Activated T-helper 1 cell treated with anti-CD3 and anti-CD28 coated beads, Interleukin-12 subunit alpha, Interleukin-12 subunit beta, Interleukin-2, Interleukin-4 antibody, amounts not matched to agents 30 ng/mL and 10 ng/mL and 1 ng/mL, durations not matched to agents 14 hours and 24 hours and 36 hours (primary cell): ENCODE results near the gene IL20RA. TPM values are rescaled to one million over a fixed set of nuclear protein-coding genes. Genes with fewer than 3 reads are reported as not detected.
A peak's percentile ranks its signal among the peaks of the same experiment; 100 is the strongest.
"Not testable (repeated sequence)": the region's sequence is repeated elsewhere in the genome, so short reads cannot be mapped to it uniquely, and the experiment has no call there.

Experiments used
- DNase-seq: peaks from one replicate; pipeline ENCODE4 v3.0.0; 2021; ENCODE audit warnings: low spot score
- H3K27ac Mint-ChIP-seq: one replicate; pipeline ENCODE4 v1.8.0; 2021; ENCODE audit warnings: mild to moderate bottlenecking, mixed read lengths
- H3K27me3 Mint-ChIP-seq: one replicate; pipeline ENCODE4 v1.8.0; 2022; ENCODE audit warnings: mild to moderate bottlenecking, moderate library complexity, mixed read lengths; ENCODE audit not compliant: insufficient read depth
- H3K36me3 Mint-ChIP-seq: one replicate; pipeline ENCODE4 v1.8.0; 2021; ENCODE audit warnings: low read depth, mixed read lengths
- H3K4me1 Mint-ChIP-seq: one replicate; pipeline ENCODE4 v1.8.0; 2021; ENCODE audit warnings: low read depth, mixed read lengths
- H3K4me3 Mint-ChIP-seq: one replicate; pipeline ENCODE4 v1.8.0; 2021; ENCODE audit warnings: mild to moderate bottlenecking, moderate library complexity, mixed read lengths
- H3K9me3 Mint-ChIP-seq: one replicate; pipeline ENCODE4 v1.8.0; 2021; ENCODE audit warnings: mixed read lengths
- intact Hi-C: fragments of 100-400 bp; cut with micrococcal nuclease; formaldehyde crosslinking; loops from one replicate; pipeline ENCODE4 v1.15.1; 2024
- total RNA-seq: library from RNA; stranded (reverse); gene quantifications from 2 replicates; pipeline ENCODE4 v1.2.3, GENCODE V29; 2022

IL20RA gene
- not detected in 2 replicates for total RNA-seq

- Mint-ChIP-seq H3K4me3 (peak within 1 kb of the TSS; percentile 74), H3K4me1 (peaks cover 9% of the 10 kb centered on the region), H3K9me3 (no peaks in the 10 kb centered on the region), H3K27me3 (peaks cover 87% of the 10 kb centered on the region), H3K36me3 (no peaks in the 10 kb centered on the region), H3K27ac (no peak within 1 kb of the TSS)
- intact Hi-C loops, result no loop called here
- no peak for DNase-seq
Measured at GRCh38 chr6:137044366-137045221, at the start of gene IL20RA. TSS of gene IL20RA (minus strand) at chr6:137044965. CDS start at chr6:137044728, 237 bp downstream.

- Mint-ChIP-seq H3K36me3 (no peaks in the 10 kb centered on the region), H3K4me3 (no peak overlapping the region), H3K27me3 (no peaks in the 10 kb centered on the region), H3K4me1 (peaks cover 52% of the 10 kb centered on the region), H3K9me3 (no peaks in the 10 kb centered on the region), H3K27ac (peak overlapping the region; percentile 63)
- DNase-seq, result no peak
- intact Hi-C loops, result loop anchor here (1.0 to 10.0 kb wide), 15 partner anchors 17 to 1015 kb away; no protein-coding TSS in a partner anchor
Measured at GRCh38 chr6:137093183-137094069, 48.7 kb upstream of the IL20RA start.

GRCh38 chr6:137092018-137092417 lies 47.3 kb upstream of the IL20RA start:
- H3K36me3 Mint-ChIP-seq, result no peaks in the 10 kb centered on the region
- H3K4me3 Mint-ChIP-seq, result no peak overlapping the region
- intact Hi-C loops, result loop anchor here (10.0 kb wide), 2 partner anchors 723 to 883 kb away; no protein-coding TSS in a partner anchor
- no peaks in the 10 kb centered on the region for H3K9me3 Mint-ChIP-seq
- no peak for DNase-seq
- no peaks in the 10 kb centered on the region for H3K27me3 Mint-ChIP-seq
- peaks cover 48% of the 10 kb centered on the region for H3K4me1 Mint-ChIP-seq
- H3K27ac Mint-ChIP-seq, result no peak overlapping the region

GRCh38 chr6:137089305-137089704 lies 44.5 kb upstream of the IL20RA start:
- intact Hi-C loops, result no loop called here
- peaks cover 2% of the 10 kb centered on the region for H3K27me3 Mint-ChIP-seq
- DNase-seq, result no peak
- H3K4me3 Mint-ChIP-seq, result no peak overlapping the region
- H3K9me3 Mint-ChIP-seq, result no peaks in the 10 kb centered on the region
- H3K36me3 Mint-ChIP-seq, result no peaks in the 10 kb centered on the region
- no peak overlapping the region for H3K27ac Mint-ChIP-seq
- peaks cover 29% of the 10 kb centered on the region for H3K4me1 Mint-ChIP-seq

GRCh38 chr6:137087902-137088301 lies 43.1 kb upstream of the IL20RA start:
- no peak for DNase-seq
- Mint-ChIP-seq H3K4me3 (no peak overlapping the region), H3K36me3 (no peaks in the 10 kb centered on the region), H3K4me1 (peaks cover 15% of the 10 kb centered on the region), H3K27ac (no peak overlapping the region), H3K9me3 (no peaks in the 10 kb centered on the region), H3K27me3 (peaks cover 2% of the 10 kb centered on the region)
- intact Hi-C loops, result no loop called here

- Mint-ChIP-seq H3K27me3 (peaks cover 2% of the 10 kb centered on the region), H3K4me1 (peaks cover 13% of the 10 kb centered on the region)
Measured at GRCh38 chr6:137086031-137086430, 41.3 kb upstream of the IL20RA start.

GRCh38 chr6:137084865-137085617 lies 40.3 kb upstream of the IL20RA start:
- no peaks in the 10 kb centered on the region for H3K36me3 Mint-ChIP-seq
- DNase-seq, result no peak
- no peaks in the 10 kb centered on the region for H3K9me3 Mint-ChIP-seq
- H3K27me3 Mint-ChIP-seq, result peaks cover 2% of the 10 kb centered on the region
- no peak overlapping the region for H3K27ac Mint-ChIP-seq
- no peak overlapping the region for H3K4me3 Mint-ChIP-seq
- peaks cover 13% of the 10 kb centered on the region for H3K4me1 Mint-ChIP-seq
- intact Hi-C loops, result no loop called here

More at GRCh38 chr6:137086031-137086430, 41.3 kb upstream of the IL20RA start:
- no peak overlapping the region for H3K4me3 Mint-ChIP-seq
- intact Hi-C loops, result no loop called here
- no peaks in the 10 kb centered on the region for H3K9me3 Mint-ChIP-seq
- H3K36me3 Mint-ChIP-seq, result no peaks in the 10 kb centered on the region
- no peak for DNase-seq
- no peak overlapping the region for H3K27ac Mint-ChIP-seq

GRCh38 chr6:137084090-137084489 lies 39.3 kb upstream of the IL20RA start:
- Mint-ChIP-seq H3K4me3 (no peak overlapping the region), H3K27ac (no peak overlapping the region), H3K36me3 (no peaks in the 10 kb centered on the region), H3K4me1 (peaks cover 13% of the 10 kb centered on the region), H3K27me3 (peaks cover 2% of the 10 kb centered on the region), H3K9me3 (no peaks in the 10 kb centered on the region)
- intact Hi-C loops, result no loop called here
- no peak for DNase-seq

- Mint-ChIP-seq H3K27me3 (peaks cover 2% of the 10 kb centered on the region), H3K4me1 (peaks cover 6% of the 10 kb centered on the region), H3K36me3 (no peaks in the 10 kb centered on the region), H3K4me3 (no peak overlapping the region), H3K9me3 (no peaks in the 10 kb centered on the region), H3K27ac (no peak overlapping the region)
- no peak for DNase-seq
- intact Hi-C loops, result no loop called here
Measured at GRCh38 chr6:137081997-137082396, 37.2 kb upstream of the IL20RA start.

GRCh38 chr6:137080711-137081110 lies 35.9 kb upstream of the IL20RA start:
- DNase-seq, result no peak
- no peak overlapping the region for H3K4me3 Mint-ChIP-seq
- peaks cover 6% of the 10 kb centered on the region for H3K4me1 Mint-ChIP-seq

GRCh38 chr6:137076277-137077068 lies 31.7 kb upstream of the IL20RA start:
- Mint-ChIP-seq H3K36me3 (peaks cover 3% of the 10 kb centered on the region), H3K27me3 (peaks cover 30% of the 10 kb centered on the region), H3K4me3 (no peak overlapping the region), H3K4me1 (no peaks in the 10 kb centered on the region), H3K27ac (no peak overlapping the region), H3K9me3 (no peaks in the 10 kb centered on the region)
- DNase-seq, result peak; percentile 52
- intact Hi-C loops, result loop anchor here (1.0 kb wide), 4 partner anchors 18 to 565 kb away; no protein-coding TSS in a partner anchor

More at GRCh38 chr6:137080711-137081110, 35.9 kb upstream of the IL20RA start:
- intact Hi-C loops, result no loop called here
- Mint-ChIP-seq H3K9me3 (no peaks in the 10 kb centered on the region), H3K27me3 (peaks cover 2% of the 10 kb centered on the region), H3K27ac (no peak overlapping the region), H3K36me3 (no peaks in the 10 kb centered on the region)

GRCh38 chr6:137075790-137076189 lies 31.0 kb upstream of the IL20RA start:
- intact Hi-C loops, result loop anchor here (1.0 kb wide), 4 partner anchors 19 to 566 kb away; no protein-coding TSS in a partner anchor
- H3K4me3 Mint-ChIP-seq, H3K27ac Mint-ChIP-seq, DNase-seq, H3K36me3 Mint-ChIP-seq, H3K4me1 Mint-ChIP-seq, H3K9me3 Mint-ChIP-seq: not testable (repeated sequence)
- peaks cover 37% of the 10 kb centered on the region for H3K27me3 Mint-ChIP-seq
